ENCODE results near the gene GMPS. TPM values are rescaled to one million over a fixed set of nuclear protein-coding genes. Genes with fewer than 3 reads are reported as not detected.

GMPS gene
- total and polyA plus RNA-seq, 2 of the 13 experiments (the other 11 are each of a cell fraction or from before 2014, with no cell fraction given) = 29.6 to 85.5 TPM

GRCh38 chr3:155870133-155870944 lies at the start of gene GMPS (continued):
- TF ChIP-seq PHF5A (CRISPR knock-in tag; IDR thresholded peaks at IDR 0.05; ENCODE audit: low read depth, unreplicated experiment) (no peak), HNRNPK (IDR thresholded peaks at IDR 0.05; ENCODE audit: low read depth, low read length, poor library complexity, severe bottlenecking) (no peak), PLRG1 (conservative IDR thresholded peaks at IDR 0.05) (no peak), ELK4 (CRISPR knock-in tag; IDR thresholded peaks at IDR 0.05; ENCODE audit: borderline replicate concordance) (no peak; the same call in 1 of the 2 replicates), ZSCAN22 (CRISPR knock-in tag; IDR thresholded peaks at IDR 0.05) (no peak), ZNF337 (CRISPR knock-in tag; IDR thresholded peaks at IDR 0.05; ENCODE audit: borderline replicate concordance, low read depth) (no peak), KDM1A (CRISPR knock-in tag; IDR thresholded peaks at IDR 0.05) (no peak), ZFP90 (CRISPR knock-in tag; IDR thresholded peaks at IDR 0.05; ENCODE audit: borderline replicate concordance) (no peak), RXRA (CRISPR knock-in tag; IDR thresholded peaks at IDR 0.05) (peak; percentile 63), ZNF772 (CRISPR knock-in tag; IDR thresholded peaks at IDR 0.05) (no peak; the same call in 1 of the 2 replicates), NR2F2 (IDR thresholded peaks at IDR 0.05; ENCODE audit: borderline replicate concordance, low read depth) (no peak), CREBL2 (CRISPR knock-in tag; IDR thresholded peaks at IDR 0.05; ENCODE audit: borderline replicate concordance) (0 out of 2 replicates have a peak, but pooled peaks have one; percentile 39), NR1H2 (CRISPR knock-in tag; IDR thresholded peaks at IDR 0.05; ENCODE audit: borderline replicate concordance, low read depth) (0 out of 2 replicates have a peak, but pooled peaks have one; percentile 19), TBL1XR1 (IDR thresholded peaks at IDR 0.05; ENCODE audit: borderline replicate concordance, low read length, partially characterized antibody) (no peak), ZNF205 (CRISPR knock-in tag; IDR thresholded peaks at IDR 0.05) (no peak), RFX3 (CRISPR knock-in tag; IDR thresholded peaks at IDR 0.05) (no peak), STAT6 (CRISPR knock-in tag; IDR thresholded peaks at IDR 0.05; ENCODE audit: borderline replicate concordance) (no peak), EP300 (IDR thresholded peaks at IDR 0.05; ENCODE audit: low read depth in 2 of 2, low read length in 2 of 2) (no peak), EP300 (CRISPR knock-in tag; IDR thresholded peaks at IDR 0.05; ENCODE audit: borderline replicate concordance) (no peak), SNAPC2 (CRISPR knock-in tag; IDR thresholded peaks at IDR 0.05) (no peak)
- TF ChIP-seq, protein P1, sequence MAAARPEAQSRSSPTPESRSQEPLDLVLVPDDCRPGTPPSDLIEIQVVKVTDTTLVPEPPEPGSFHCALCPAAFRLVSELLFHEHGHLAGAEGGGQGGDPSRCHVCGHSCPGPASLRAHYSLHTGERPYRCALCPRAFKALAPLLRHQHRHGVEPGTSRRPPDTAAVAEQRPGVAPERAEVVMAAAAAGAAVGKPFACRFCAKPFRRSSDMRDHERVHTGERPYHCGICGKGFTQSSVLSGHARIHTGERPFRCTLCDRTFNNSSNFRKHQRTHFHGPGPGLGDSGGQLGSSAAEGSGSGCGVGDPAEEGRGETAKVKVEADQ (CRISPR knock-in tag; IDR thresholded peaks at IDR 0.05; ENCODE audit: borderline replicate concordance) = 0 out of 2 replicates have a peak, but pooled peaks have one; percentile 50
- TF ChIP-seq, protein P2, sequence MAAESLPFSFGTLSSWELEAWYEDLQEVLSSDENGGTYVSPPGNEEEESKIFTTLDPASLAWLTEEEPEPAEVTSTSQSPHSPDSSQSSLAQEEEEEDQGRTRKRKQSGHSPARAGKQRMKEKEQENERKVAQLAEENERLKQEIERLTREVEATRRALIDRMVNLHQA (CRISPR knock-in tag; IDR thresholded peaks at IDR 0.05) = no peak
- TF ChIP-seq, protein P3, sequence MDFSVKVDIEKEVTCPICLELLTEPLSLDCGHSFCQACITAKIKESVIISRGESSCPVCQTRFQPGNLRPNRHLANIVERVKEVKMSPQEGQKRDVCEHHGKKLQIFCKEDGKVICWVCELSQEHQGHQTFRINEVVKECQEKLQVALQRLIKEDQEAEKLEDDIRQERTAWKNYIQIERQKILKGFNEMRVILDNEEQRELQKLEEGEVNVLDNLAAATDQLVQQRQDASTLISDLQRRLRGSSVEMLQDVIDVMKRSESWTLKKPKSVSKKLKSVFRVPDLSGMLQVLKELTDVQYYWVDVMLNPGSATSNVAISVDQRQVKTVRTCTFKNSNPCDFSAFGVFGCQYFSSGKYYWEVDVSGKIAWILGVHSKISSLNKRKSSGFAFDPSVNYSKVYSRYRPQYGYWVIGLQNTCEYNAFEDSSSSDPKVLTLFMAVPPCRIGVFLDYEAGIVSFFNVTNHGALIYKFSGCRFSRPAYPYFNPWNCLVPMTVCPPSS (IDR thresholded peaks at IDR 0.05) = no peak
